ENCODE results near the gene NBEAL1.
"Not testable (repeated sequence)": the region's sequence is repeated elsewhere in the genome, so short reads cannot be mapped to it uniquely, and the experiment has no call there.

Gene NBEAL1

GRCh38 chr2:203014456-203015199 is at the start of gene NBEAL1:
NBEAL1 (plus strand) TSS chr2:203014875; CDS start chr2:203016385, 1,510 bp downstream.
- DNase-seq = peak; percentile 98 to 99

GRCh38 chr2:202965810-202966460 is 48.7 kb upstream of the NBEAL1 start:
- peak; percentile 25 to 31 for DNase-seq

GRCh38 chr2:202969404-202969803 is 45.3 kb upstream of the NBEAL1 start:
- DNase-seq = not testable (repeated sequence)

- no peak for DNase-seq
These were observed 37.9 kb upstream of the NBEAL1 start for GRCh38 chr2:202976809-202977208.

- DNase-seq = no peak
These were observed 31.7 kb upstream of the NBEAL1 start for GRCh38 chr2:202982779-202983491.

- no peak for DNase-seq
These were observed 24.9 kb upstream of the NBEAL1 start for GRCh38 chr2:202989749-202990148.

- DNase-seq = no peak
These were observed 24.2 kb upstream of the NBEAL1 start for GRCh38 chr2:202990501-202990900.

GRCh38 chr2:202997113-202997512 is 17.6 kb upstream of the NBEAL1 start:
- DNase-seq = not testable (repeated sequence)

GRCh38 chr2:203002054-203002821 is 12.4 kb upstream of the NBEAL1 start:
- no peak for DNase-seq

GRCh38 chr2:203003716-203004115 is 11.0 kb upstream of the NBEAL1 start:
- no peak for DNase-seq

- DNase-seq = no peak
These were observed 2.0 kb downstream of the NBEAL1 start for GRCh38 chr2:203016716-203017115.

- DNase-seq = no peak
These were observed 3.5 kb downstream of the NBEAL1 start for GRCh38 chr2:203018181-203018580.

- no peak for DNase-seq
These were observed 4.5 kb downstream of the NBEAL1 start for GRCh38 chr2:203019142-203019541.

GRCh38 chr2:203021991-203022390 is 7.3 kb downstream of the NBEAL1 start:
- DNase-seq = no peak

- no peak for DNase-seq
These were observed 8.1 kb downstream of the NBEAL1 start for GRCh38 chr2:203022751-203023150.

GRCh38 chr2:203025592-203025991 is 10.9 kb downstream of the NBEAL1 start:
- no peak for DNase-seq

GRCh38 chr2:203030545-203030944 is 15.9 kb downstream of the NBEAL1 start:
- no peak for DNase-seq

GRCh38 chr2:203030991-203031390 is 16.3 kb downstream of the NBEAL1 start:
- no peak for DNase-seq

GRCh38 chr2:203033395-203033794 is 18.7 kb downstream of the NBEAL1 start:
- no peak for DNase-seq

- DNase-seq = no peak
These were observed 21.3 kb downstream of the NBEAL1 start for GRCh38 chr2:203035879-203036470.

- DNase-seq = no peak
These were observed 22.4 kb downstream of the NBEAL1 start for GRCh38 chr2:203037026-203037425.

- no peak for DNase-seq
These were observed 23.9 kb downstream of the NBEAL1 start for GRCh38 chr2:203038586-203038985.

GRCh38 chr2:203039211-203039610 is 24.5 kb downstream of the NBEAL1 start:
- not testable (repeated sequence) for DNase-seq
